ENCODE data around the gene NUPR2. TPM values are rescaled to one million over a fixed set of nuclear protein-coding genes. Genes with fewer than 3 reads are reported as not detected.
"Not testable (repeated sequence)": the region's sequence is repeated elsewhere in the genome, so short reads cannot be mapped to it uniquely, and the experiment has no call there.

The NUPR2 gene
- total RNA-seq, 6 donors from 2014 or later = 0.89 to 9.1 (median 1.4) TPM; not detected in 1

DNA sequence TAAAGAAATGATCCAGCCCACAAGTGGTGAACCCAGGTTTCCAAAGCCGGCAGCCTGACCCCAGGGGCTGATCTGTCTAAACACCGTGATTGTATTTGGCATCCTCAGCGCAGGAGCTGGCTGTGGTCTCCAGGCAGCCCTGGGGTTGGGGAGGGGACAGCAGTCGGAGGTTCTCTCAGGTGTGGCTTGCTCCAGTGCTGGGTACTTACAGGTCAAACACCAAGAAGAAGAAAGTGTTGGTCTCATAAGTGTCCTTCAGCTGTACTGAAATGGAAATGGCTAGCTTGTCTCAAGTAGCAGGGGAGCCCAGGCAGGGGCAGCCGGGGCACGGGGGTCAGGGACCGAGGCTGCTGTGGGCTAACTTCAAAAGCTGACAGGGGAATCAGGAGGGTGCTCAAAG is 29.5 kb downstream of the NUPR2 start:
- peaks cover 0 to 13% (median 3%) of the 10 kb centered on the region in 4 donors for H3K36me3 ChIP-seq
- no peak overlapping the region for H3K4me3 ChIP-seq
- ATAC-seq (ENCODE audit: low FRiP score in 2 of 2) = no peak
- no peak for DNase-seq
- H3K4me1 ChIP-seq = peaks cover 0 to 3% (median 0%) of the 10 kb centered on the region in 4 donors
- H3K27me3 ChIP-seq = no peaks in the 10 kb centered on the region
- 92 to 94% methylated on average over 7 of the region's 7 CpGs for WGBS, 2 donors
- H3K9me3 ChIP-seq = no peaks in the 10 kb centered on the region
- TF ChIP-seq POLR2A (IDR thresholded peaks at IDR 0.05) (no peak), POLR2AphosphoS5 (IDR thresholded peaks at IDR 0.05) (no peak), EP300 (IDR thresholded peaks at IDR 0.05) (no peak)
- TF ChIP-seq, protein P1, sequence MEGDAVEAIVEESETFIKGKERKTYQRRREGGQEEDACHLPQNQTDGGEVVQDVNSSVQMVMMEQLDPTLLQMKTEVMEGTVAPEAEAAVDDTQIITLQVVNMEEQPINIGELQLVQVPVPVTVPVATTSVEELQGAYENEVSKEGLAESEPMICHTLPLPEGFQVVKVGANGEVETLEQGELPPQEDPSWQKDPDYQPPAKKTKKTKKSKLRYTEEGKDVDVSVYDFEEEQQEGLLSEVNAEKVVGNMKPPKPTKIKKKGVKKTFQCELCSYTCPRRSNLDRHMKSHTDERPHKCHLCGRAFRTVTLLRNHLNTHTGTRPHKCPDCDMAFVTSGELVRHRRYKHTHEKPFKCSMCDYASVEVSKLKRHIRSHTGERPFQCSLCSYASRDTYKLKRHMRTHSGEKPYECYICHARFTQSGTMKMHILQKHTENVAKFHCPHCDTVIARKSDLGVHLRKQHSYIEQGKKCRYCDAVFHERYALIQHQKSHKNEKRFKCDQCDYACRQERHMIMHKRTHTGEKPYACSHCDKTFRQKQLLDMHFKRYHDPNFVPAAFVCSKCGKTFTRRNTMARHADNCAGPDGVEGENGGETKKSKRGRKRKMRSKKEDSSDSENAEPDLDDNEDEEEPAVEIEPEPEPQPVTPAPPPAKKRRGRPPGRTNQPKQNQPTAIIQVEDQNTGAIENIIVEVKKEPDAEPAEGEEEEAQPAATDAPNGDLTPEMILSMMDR (IDR thresholded peaks at IDR 0.05) = no peak
- H3K27ac ChIP-seq = no peak overlapping the region

DNA sequence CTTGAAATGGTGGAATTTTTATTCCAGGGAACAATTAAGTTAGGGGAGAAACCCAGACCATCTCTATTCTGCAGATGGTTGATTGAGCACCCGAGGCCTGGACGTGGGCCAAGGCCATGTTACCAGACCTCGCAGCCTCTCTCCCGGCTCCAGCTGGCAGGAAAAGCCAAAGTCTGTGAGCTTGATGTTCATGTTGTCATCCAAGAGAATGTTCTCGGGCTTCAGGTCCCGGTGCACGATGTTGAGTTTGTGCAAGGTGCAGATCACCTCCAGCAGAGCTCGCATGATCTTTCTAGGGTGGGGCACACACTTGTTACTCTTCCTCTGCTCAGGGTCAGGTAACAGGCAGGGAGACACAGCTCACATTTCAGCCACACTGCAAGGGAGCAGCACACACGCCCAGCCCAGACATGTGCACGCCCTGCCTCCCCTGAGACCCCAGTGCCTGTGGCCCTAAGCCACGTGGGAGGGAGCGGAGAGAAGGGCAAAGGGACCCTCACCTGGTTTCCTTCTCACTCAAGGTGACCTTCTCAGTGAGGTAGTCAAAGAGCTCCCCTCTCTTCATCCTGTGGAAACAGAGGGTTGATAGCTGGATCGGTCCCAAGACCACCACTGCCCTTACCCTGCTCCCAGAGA is 32.9 kb downstream of the NUPR2 start:
- Histone ChIP-seq H3K27ac (no peak overlapping the region), H3K36me3 (peaks cover 2 to 33% (median 19%) of the 10 kb centered on the region in 4 donors), H3K4me1 (peaks cover 0 to 10% (median 9%) of the 10 kb centered on the region in 4 donors), H3K4me3 (no peak overlapping the region), H3K27me3 (no peaks in the 10 kb centered on the region), H3K9me3 (no peaks in the 10 kb centered on the region)
- ATAC-seq (ENCODE audit: low FRiP score in 2 of 2) (no peak), DNase-seq (no peak)
- TF ChIP-seq, protein P1 (IDR thresholded peaks at IDR 0.05) = no peak
- no peak for TF ChIP-seq POLR2AphosphoS5 (IDR thresholded peaks at IDR 0.05)
- TF ChIP-seq POLR2A (IDR thresholded peaks at IDR 0.05) = no peak
- TF ChIP-seq EP300 (IDR thresholded peaks at IDR 0.05) = no peak
- WGBS, 2 donors = 66 to 75% methylated on average over 9 to 13 of the region's 13 CpGs

DNA sequence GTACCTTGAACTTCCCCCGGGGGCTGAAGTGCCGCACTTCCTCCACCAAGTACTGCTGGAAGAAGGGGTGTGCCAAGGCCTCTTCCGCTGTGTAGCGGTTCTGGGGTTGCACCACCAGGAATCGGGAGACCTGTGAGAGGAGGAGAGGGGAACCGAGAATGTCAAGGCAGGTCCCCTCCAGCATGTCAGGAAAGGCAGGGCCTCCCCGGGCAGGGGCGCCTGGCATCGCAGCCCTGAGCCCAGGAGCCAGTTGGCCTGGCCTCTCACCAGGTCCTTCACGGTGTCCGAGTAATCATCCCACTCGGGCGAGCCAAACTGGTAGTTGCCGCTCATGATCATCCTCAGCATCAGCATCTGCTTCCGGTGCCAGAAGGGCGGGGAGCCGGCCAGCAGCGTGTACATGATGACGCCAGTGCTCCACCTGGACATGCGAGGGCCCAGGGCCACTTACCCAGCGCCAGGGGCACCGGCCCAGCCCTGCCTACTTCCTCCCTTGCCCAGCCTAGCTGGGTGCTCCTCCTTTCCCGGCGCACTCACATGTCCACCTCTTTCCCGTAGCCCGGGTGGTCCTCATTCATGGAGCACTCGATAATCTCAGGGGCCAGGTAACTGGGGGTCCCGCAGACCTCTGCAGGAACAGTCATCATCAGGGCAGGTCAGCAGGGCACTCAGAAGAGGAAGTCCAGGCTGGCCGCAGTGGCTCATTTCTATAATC is 34.4 kb downstream of the NUPR2 start:
- ATAC-seq (ENCODE audit: low FRiP score in 2 of 2) (no peak), DNase-seq (peak in 1 of 2 donors; percentile 69)
- H3K36me3 ChIP-seq = peaks cover 3 to 34% (median 26%) of the 10 kb centered on the region in 4 donors
- 91 to 95% methylated on average over 11 to 27 of the region's 29 CpGs for WGBS, 2 donors
- H3K27ac ChIP-seq = no peak overlapping the region
- H3K4me3 ChIP-seq = no peak overlapping the region
- TF ChIP-seq POLR2A (IDR thresholded peaks at IDR 0.05) (no peak), EP300 (IDR thresholded peaks at IDR 0.05) (no peak), POLR2AphosphoS5 (IDR thresholded peaks at IDR 0.05) (no peak)
- TF ChIP-seq, protein P1 (IDR thresholded peaks at IDR 0.05) = no peak
- H3K27me3 ChIP-seq = no peaks in the 10 kb centered on the region
- H3K4me1 ChIP-seq = peaks cover 0 to 10% (median 9%) of the 10 kb centered on the region in 4 donors
- H3K9me3 ChIP-seq = no peaks in the 10 kb centered on the region

DNA sequence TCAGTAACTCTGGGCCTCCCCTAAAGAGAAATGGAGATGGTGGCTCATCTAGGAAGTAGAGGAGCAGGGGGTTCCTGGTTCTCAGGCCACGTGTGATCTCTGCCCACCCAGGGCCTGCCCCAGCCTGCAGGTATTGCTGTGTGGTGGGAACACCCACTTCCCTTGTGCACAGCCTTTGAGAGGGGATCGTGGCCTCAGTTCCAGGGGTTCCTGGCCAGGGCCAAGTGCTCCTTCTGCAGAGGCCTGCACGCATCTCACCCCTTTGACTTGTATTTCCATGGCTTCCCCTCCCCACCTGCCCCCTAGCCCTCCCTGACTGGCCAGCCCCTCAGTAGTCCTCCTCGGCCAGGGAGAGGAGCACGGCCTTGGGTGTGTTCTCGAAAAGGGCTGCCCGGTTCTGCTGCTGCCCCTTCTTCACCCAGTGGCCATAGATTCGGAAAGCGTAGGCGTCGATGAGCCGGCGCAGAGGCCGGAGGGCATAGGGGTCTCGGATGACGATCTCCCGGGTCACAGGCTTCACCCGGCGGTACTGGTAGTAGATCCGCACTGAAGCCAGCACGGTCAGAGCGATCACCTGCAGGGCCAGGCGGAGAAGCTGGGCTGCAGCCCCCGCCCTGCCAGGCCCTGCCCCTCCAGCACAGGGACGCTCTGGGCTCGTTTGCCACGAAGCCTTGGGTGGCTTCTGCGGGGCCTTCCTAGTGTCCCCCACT is 35.3 kb downstream of the NUPR2 start:
- not testable (repeated sequence) for H3K9me3 ChIP-seq; H3K27me3 ChIP-seq; H3K4me3 ChIP-seq; DNase-seq; ATAC-seq (ENCODE audit: low FRiP score in 2 of 2); H3K27ac ChIP-seq
- Histone ChIP-seq H3K36me3 (peaks cover 3 to 36% (median 25%) of the 10 kb centered on the region in 4 donors), H3K4me1 (peaks cover 0 to 10% (median 9%) of the 10 kb centered on the region in 4 donors)
- 94 to 95% methylated on average over 5 to 28 of the region's 28 CpGs for WGBS, 2 donors

Data from upper lobe of left lung (tissue), 6 donors.